Testis (tissue), 3 donors: Measurements from ENCODE around the gene SEC24D. TPM values are rescaled to one million over a fixed set of nuclear protein-coding genes. Genes with fewer than 3 reads are reported as not detected.

Experiments
- DNase-seq: peaks from one replicate; pipeline ENCODE4 v3.0.0-alpha.2; 2019
- H3K27ac ChIP-seq, 2 donors: fragments of 200-600 bp; sonication (generic); one replicate each; pipeline ENCODE4 v1.5.1; 2019
- H3K27me3 ChIP-seq: fragments of 200-600 bp; sonication (generic); one replicate; pipeline ENCODE4 v1.5.1; 2019
- H3K36me3 ChIP-seq: fragments of 200-600 bp; sonication (generic); one replicate; pipeline ENCODE4 v1.5.1; 2017; ENCODE audit warnings: low read depth; ENCODE audit errors: missing control alignments
- H3K4me1 ChIP-seq: fragments of 200-600 bp; sonication (generic); one replicate; pipeline ENCODE4 v1.5.1; 2019
- H3K4me3 ChIP-seq, 2 donors: fragments of 200-600 bp; sonication (generic); one replicate each; pipeline ENCODE4 v1.5.1; 2017 to 2019
- H3K9me3 ChIP-seq: fragments of 200-600 bp; sonication (generic); one replicate; pipeline ENCODE4 v1.5.1; 2017
- POLR2A ChIP-seq: fragments of 450-650 bp; IDR thresholded peaks from one replicate; pipeline ENCODE4 v1.6.1; 2017; ENCODE audit warnings: antibody characterized with exemption, mild to moderate bottlenecking, moderate library complexity
- WGBS, 2 donors: methylation state at CpG; one replicate each; pipeline ENCODE4 v1.1.5; 2018; 5-methylcytosine and 5-hydroxymethylcytosine counted together
- intact Hi-C: fragments of 100-400 bp; cut with DNase I; formaldehyde crosslinking; loops from one replicate; pipeline ENCODE4 v1.15.1; 2023; ENCODE audit warnings: low total_unique reads
- polyA plus RNA-seq: library from polyadenylated mRNA; stranded (reverse); fragments of 350-450 nt; fragmentation: Illumina TruSeq; extraction: RNeasy Lipid Tissue Mini Kit (QIAGEN cat#74804); gene quantifications from one replicate; pipeline ENCODE4 v1.2.3, GENCODE V29; 2014; ENCODE audit warnings: low read depth, low replicate concordance; ENCODE audit not compliant: insufficient read depth
- total RNA-seq, 2 donors: library from RNA; depleted of rRNA; stranded (reverse); fragments of >200 nt; gene quantifications; one replicate each; pipeline ENCODE4 v1.2.3, GENCODE V29; 2016
- TF ChIP-seq, protein P1 (sequence below), 3 experiments: fragments of 450-650 bp in 2 of 3; fragments of 200-600 bp in 1 of 3; sonication (generic) in 1 of 3; IDR thresholded peaks; one replicate each; pipeline ENCODE4 v1.5.1; 2016 to 2019; ENCODE audit warnings: antibody characterized with exemption in 3 of 3, mild to moderate bottlenecking in 2 of 3, moderate library complexity in 1 of 3

Gene SEC24D
- total and polyA plus RNA-seq, 3 donors from 2014 or later: 53.4 to 74.1 (median 62.2) TPM

DNA sequence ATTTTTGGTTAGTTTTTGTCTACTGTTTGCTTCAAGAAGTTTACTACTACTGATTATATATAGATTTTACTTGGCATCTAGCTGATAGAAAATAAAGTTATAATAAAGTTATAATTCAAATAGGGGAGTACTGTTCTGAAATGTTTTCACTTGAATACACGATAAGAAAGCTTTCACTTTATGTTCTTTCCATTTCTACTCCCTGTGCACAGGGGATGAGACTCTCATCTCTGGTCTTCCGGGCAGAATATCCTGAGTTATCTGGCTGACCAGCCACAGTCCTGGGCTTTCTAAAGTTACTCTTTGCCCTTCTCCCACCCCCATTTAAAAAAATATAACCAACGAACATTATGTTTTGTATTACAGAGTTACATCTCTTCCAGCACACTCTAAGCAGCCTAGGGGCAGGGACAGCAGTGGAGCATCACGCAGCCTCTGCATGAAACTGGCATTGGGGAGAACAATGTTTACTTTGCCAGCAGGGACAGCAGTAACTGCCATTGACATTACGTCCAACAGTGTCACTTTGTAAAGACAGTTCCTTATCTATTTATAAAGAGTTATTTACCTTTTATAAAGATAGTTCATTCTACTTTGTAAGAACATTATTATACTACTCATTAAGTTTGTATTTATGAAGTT, 86.5 kb downstream of the SEC24D start:
- Histone ChIP-seq H3K4me3 (peak overlapping the region in 1 of 2 donors; percentile 10), H3K4me1 (peaks cover 43% of the 10 kb centered on the region), H3K9me3 (no peaks in the 10 kb centered on the region), H3K36me3 (no peaks in the 10 kb centered on the region), H3K27me3 (no peaks in the 10 kb centered on the region), H3K27ac (peak overlapping the region; percentile 80 to 84)
- intact Hi-C loops: no loop called here
- peak; percentile 63 for DNase-seq
- no peak for TF ChIP-seq POLR2A
- TF ChIP-seq, protein P1, sequence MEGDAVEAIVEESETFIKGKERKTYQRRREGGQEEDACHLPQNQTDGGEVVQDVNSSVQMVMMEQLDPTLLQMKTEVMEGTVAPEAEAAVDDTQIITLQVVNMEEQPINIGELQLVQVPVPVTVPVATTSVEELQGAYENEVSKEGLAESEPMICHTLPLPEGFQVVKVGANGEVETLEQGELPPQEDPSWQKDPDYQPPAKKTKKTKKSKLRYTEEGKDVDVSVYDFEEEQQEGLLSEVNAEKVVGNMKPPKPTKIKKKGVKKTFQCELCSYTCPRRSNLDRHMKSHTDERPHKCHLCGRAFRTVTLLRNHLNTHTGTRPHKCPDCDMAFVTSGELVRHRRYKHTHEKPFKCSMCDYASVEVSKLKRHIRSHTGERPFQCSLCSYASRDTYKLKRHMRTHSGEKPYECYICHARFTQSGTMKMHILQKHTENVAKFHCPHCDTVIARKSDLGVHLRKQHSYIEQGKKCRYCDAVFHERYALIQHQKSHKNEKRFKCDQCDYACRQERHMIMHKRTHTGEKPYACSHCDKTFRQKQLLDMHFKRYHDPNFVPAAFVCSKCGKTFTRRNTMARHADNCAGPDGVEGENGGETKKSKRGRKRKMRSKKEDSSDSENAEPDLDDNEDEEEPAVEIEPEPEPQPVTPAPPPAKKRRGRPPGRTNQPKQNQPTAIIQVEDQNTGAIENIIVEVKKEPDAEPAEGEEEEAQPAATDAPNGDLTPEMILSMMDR (IDR thresholded peaks at IDR 0.05): no peak
- 35 to 45% methylated on average over 5 of the region's 5 CpGs for WGBS, 2 donors

DNA sequence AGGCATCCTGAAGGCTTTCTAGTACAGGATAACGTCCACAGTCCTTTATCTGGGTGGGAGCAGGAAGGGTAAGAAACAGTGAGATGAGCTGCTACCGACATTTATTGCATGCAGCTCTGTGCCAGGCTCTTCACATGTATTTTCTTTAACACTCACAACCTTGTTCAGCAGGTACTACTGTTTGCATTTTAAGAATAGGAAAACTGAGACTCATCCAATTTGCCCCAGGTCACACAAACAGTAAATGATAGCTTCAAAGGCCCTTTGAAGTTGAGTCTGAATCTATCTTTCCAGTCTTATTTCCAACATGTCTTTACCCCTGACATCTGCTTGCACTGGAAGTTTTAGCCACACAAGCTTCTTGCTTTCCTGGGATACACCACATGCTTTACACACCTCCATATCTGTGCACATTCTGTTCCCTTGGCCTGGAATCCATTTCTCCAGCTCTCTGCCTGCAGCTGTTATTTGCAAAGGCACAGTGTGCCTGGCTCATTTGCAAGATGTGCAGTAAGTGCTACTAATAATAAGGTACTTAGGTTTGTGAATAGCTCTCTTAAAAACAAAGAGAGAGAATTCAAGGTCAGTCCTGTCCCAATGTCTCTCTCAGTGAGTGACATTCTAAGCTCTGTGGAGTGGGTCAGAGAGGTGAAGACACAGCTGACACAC, 89.5 kb downstream of the SEC24D start:
- H3K4me1 ChIP-seq: peaks cover 43% of the 10 kb centered on the region
- intact Hi-C loops: no loop called here

DNA sequence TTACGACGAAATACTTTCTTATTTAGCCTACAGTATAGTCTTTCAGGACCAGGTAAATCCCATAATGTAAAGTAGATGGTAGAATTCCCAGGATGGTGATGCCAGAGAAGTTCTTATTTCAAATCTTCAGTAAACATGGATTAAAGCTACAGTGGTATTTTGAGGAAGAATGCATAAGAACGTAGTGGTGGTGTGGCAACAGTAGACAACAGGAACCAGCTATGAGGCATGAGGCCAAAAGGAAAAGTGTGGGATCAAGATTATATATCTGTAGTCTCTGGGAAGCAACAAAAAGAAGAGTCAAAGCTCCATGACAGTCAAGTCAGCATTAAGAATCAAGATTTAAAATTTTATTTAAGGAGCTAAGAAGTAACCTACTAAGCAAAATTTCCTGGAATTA, 90.6 kb downstream of the SEC24D start:
- TF ChIP-seq, protein P1 (IDR thresholded peaks at IDR 0.05): no peak
- no peak for TF ChIP-seq POLR2A
- Histone ChIP-seq H3K4me3 (no peak overlapping the region), H3K27me3 (no peaks in the 10 kb centered on the region), H3K4me1 (peaks cover 42% of the 10 kb centered on the region), H3K27ac (peak overlapping the region; percentile 64 to 83), H3K36me3 (no peaks in the 10 kb centered on the region), H3K9me3 (no peaks in the 10 kb centered on the region)
- no peak for DNase-seq
- intact Hi-C loops: no loop called here
- 74 to 83% methylated on average over 3 of the region's 3 CpGs for WGBS, 2 donors

More for the DNA sequence above, 89.5 kb downstream of the SEC24D start:
- TF ChIP-seq, protein P1 (IDR thresholded peaks at IDR 0.05): no peak
- no peak for TF ChIP-seq POLR2A
- peak; percentile 81 for DNase-seq
- no peaks in the 10 kb centered on the region for H3K36me3 ChIP-seq
- no peaks in the 10 kb centered on the region for H3K9me3 ChIP-seq
- peak overlapping the region; percentile 64 to 83 for H3K27ac ChIP-seq
- H3K4me3 ChIP-seq: no peak overlapping the region
- H3K27me3 ChIP-seq: no peaks in the 10 kb centered on the region
- 32 to 45% methylated on average over 2 of the region's 2 CpGs for WGBS, 2 donors

DNA sequence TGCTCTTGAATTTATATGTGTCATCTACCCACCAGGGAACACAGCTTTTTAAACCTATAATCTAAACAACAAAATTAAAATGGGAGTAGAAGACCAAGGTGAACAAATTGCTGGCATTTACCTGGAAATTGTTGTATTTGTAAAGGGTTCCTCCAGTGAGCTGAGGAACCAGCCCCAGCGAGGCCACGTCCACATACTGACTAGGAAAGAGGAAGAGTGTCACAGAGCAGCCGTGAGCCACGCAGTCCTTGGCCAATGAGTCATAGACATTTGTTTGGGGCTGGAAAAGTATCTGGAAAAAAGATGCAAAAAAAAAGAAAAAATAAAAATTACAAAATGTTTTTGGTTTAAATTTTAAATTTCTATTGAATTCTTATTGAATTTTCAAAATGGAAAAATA, 92.1 kb downstream of the SEC24D start:
- Histone ChIP-seq H3K27ac (peak overlapping the region in 1 of 2 donors; percentile 83), H3K9me3 (no peaks in the 10 kb centered on the region), H3K4me1 (peaks cover 36% of the 10 kb centered on the region), H3K27me3 (no peaks in the 10 kb centered on the region), H3K36me3 (no peaks in the 10 kb centered on the region), H3K4me3 (no peak overlapping the region)
- intact Hi-C loops: no loop called here
- DNase-seq: no peak
- 81 to 86% methylated on average over 4 of the region's 4 CpGs for WGBS, 2 donors
- TF ChIP-seq POLR2A: no peak
- TF ChIP-seq, protein P1 (IDR thresholded peaks at IDR 0.05): no peak
